BJ (cell line): ENCODE results near the gene SLC34A2. TPM values are rescaled to one million over a fixed set of nuclear protein-coding genes. Genes with fewer than 3 reads are reported as not detected.

Experiments used
- CTCF ChIA-PET: fragments of 350-600 bp; formaldehyde crosslinking; extraction: SDS; loops from one replicate; lab custom pipeline; 2021; ENCODE audit warnings: antibody characterized with exemption, inconsistent platforms; lab: Yijun Ruan, JAX
- POLR2A ChIA-PET: fragments of 300-600 bp; sonication (Branson Sonifier 250); formaldehyde crosslinking; extraction: SDS; loops from one replicate; lab custom pipeline; 2021; ENCODE audit warnings: antibody characterized with exemption; lab: Charles Lee
- DNase-seq: peaks from one replicate; pipeline ENCODE4 v3.0.0-alpha.2; 2011; ENCODE audit warnings: low read depth
- H3K27me3 ChIP-seq: 2 replicates; pipeline ENCODE4 v1.6.0; 2011; ENCODE audit warnings: low read length; ENCODE audit not compliant: control insufficient read depth, insufficient read depth
- H3K36me3 ChIP-seq: 2 replicates; pipeline ENCODE4 v1.5.1; 2011; ENCODE audit warnings: low read length; ENCODE audit not compliant: control insufficient read depth, insufficient read depth
- H3K4me3 ChIP-seq: 2 replicates; pipeline ENCODE4 v1.5.1; 2011; ENCODE audit warnings: low read depth, mild to moderate bottlenecking, control low read depth, low read length
- CTCF ChIP-seq: IDR thresholded peaks from 2 replicates; pipeline ENCODE4 v1.5.1; 2011; ENCODE audit warnings: low read depth, mild to moderate bottlenecking, control low read depth, inconsistent platforms, low read length, moderate library complexity; ENCODE audit not compliant: insufficient read depth
- polyA plus RNA-seq: library from polyadenylated mRNA; depleted of rRNA; stranded (reverse); fragments of >200 nt; gene quantifications from 2 replicates; pipeline ENCODE4 v1.2.3, GENCODE V29; 2011

Gene SLC34A2
- polyA plus RNA-seq, 1 experiment, result 0.02 TPM

- ChIA-PET CTCF (no interaction called here), POLR2A (no interaction called here)
- H3K4me3 ChIP-seq, result no peak overlapping the region
- DNase-seq, result no peak
- H3K27me3 ChIP-seq, result no peaks in the 10 kb centered on the region
- no peak for TF ChIP-seq CTCF
- H3K36me3 ChIP-seq, result no peaks in the 10 kb centered on the region
Observed at GRCh38 chr4:25621027-25621930, 34.4 kb upstream of the SLC34A2 start.

- Histone ChIP-seq H3K36me3 (no peaks in the 10 kb centered on the region), H3K4me3 (no peak overlapping the region), H3K27me3 (no peaks in the 10 kb centered on the region)
- ChIA-PET CTCF (interaction anchor here (0.7 to 1.3 kb wide), 2 partner anchors 35 to 185 kb away, joined by 3 read pairs; no protein-coding TSS in a partner anchor), POLR2A (no interaction called here)
- DNase-seq, result no peak
- no peak for TF ChIP-seq CTCF
Observed at GRCh38 chr4:25624616-25625015, 31.0 kb upstream of the SLC34A2 start.

- Histone ChIP-seq H3K4me3 (no peak overlapping the region), H3K27me3 (no peaks in the 10 kb centered on the region), H3K36me3 (no peaks in the 10 kb centered on the region)
- ChIA-PET POLR2A (no interaction called here), CTCF (no interaction called here)
- no peak for TF ChIP-seq CTCF
- no peak for DNase-seq
Observed at GRCh38 chr4:25628451-25628850, 27.2 kb upstream of the SLC34A2 start.

GRCh38 chr4:25632135-25632534 lies 23.5 kb upstream of the SLC34A2 start:
- ChIA-PET CTCF (no interaction called here), POLR2A (interaction anchor here (0.6 kb wide), 1 partner anchor 31 kb away, joined by 12 read pairs; no protein-coding TSS in a partner anchor)
- TF ChIP-seq CTCF, result no peak
- Histone ChIP-seq H3K36me3 (no peaks in the 10 kb centered on the region), H3K4me3 (no peak overlapping the region), H3K27me3 (no peaks in the 10 kb centered on the region)
- DNase-seq, result no peak

- CTCF ChIA-PET, result no interaction called here
Observed at GRCh38 chr4:25633541-25633940, 22.1 kb upstream of the SLC34A2 start.

More at GRCh38 chr4:25633541-25633940, 22.1 kb upstream of the SLC34A2 start:
- TF ChIP-seq CTCF, result no peak
- no peak for DNase-seq
- POLR2A ChIA-PET, result no interaction called here
- H3K4me3 ChIP-seq, result no peak overlapping the region
- H3K27me3 ChIP-seq, result no peaks in the 10 kb centered on the region
- H3K36me3 ChIP-seq, result no peaks in the 10 kb centered on the region
